H9 (cell line): ENCODE results near the gene PLXNA2. TPM values are rescaled to one million over a fixed set of nuclear protein-coding genes. Genes with fewer than 3 reads are reported as not detected.

ENCODE experiments used
- DNase-seq: peaks from one replicate; pipeline ENCODE4 v3.0.0-alpha.2; 2017
- H2AFZ ChIP-seq: one replicate; pipeline ENCODE4 v1.6.1; 2013; ENCODE audit warnings: mild to moderate bottlenecking, low read length, control low read depth, moderate library complexity
- H2AK5ac ChIP-seq: 2 replicates; pipeline ENCODE4 v1.6.1; 2013; ENCODE audit warnings: low read length, control low read depth, mixed read lengths; ENCODE audit not compliant: insufficient read length
- H2BK120ac ChIP-seq: one replicate; pipeline ENCODE4 v1.6.1; 2013; ENCODE audit warnings: low read depth, mild to moderate bottlenecking, low read length, control low read depth, inconsistent platforms; ENCODE audit not compliant: poor library complexity, severe bottlenecking
- H2BK12ac ChIP-seq: 2 replicates; pipeline ENCODE4 v1.6.1; 2013; ENCODE audit warnings: low read length, control low read depth, mixed read lengths, low read depth; ENCODE audit not compliant: insufficient read length
- H2BK15ac ChIP-seq: 2 replicates; pipeline ENCODE4 v1.6.1; 2013; ENCODE audit warnings: low read depth, low read length, control low read depth
- H2BK20ac ChIP-seq: one replicate; pipeline ENCODE4 v1.6.1; 2013; ENCODE audit warnings: low read depth, mild to moderate bottlenecking, low read length, control low read depth, inconsistent platforms; ENCODE audit not compliant: poor library complexity, severe bottlenecking
- H2BK5ac ChIP-seq: 2 replicates; pipeline ENCODE4 v1.6.1; 2013; ENCODE audit warnings: low read length, control low read depth, mixed read lengths; ENCODE audit not compliant: insufficient read length
- H3K14ac ChIP-seq: 2 replicates; pipeline ENCODE4 v1.6.1; 2013; ENCODE audit warnings: low read length, control low read depth; ENCODE audit not compliant: insufficient read depth
- H3K18ac ChIP-seq: 2 replicates; pipeline ENCODE4 v1.6.1; 2013; ENCODE audit warnings: low read depth, mild to moderate bottlenecking, mixed read lengths, low read length, control low read depth; ENCODE audit not compliant: insufficient read length
- H3K23ac ChIP-seq: 2 replicates; pipeline ENCODE4 v1.6.1; 2013; ENCODE audit warnings: low read length, control low read depth, mixed read lengths, low read depth; ENCODE audit not compliant: insufficient read length
- H3K23me2 ChIP-seq: 2 replicates; pipeline ENCODE4 v1.6.1; 2013; ENCODE audit warnings: low read depth, mild to moderate bottlenecking, mixed read lengths, low read length, control low read depth; ENCODE audit not compliant: insufficient read length, poor library complexity, severe bottlenecking
- H3K27ac ChIP-seq: 2 replicates; pipeline ENCODE4 v1.5.1; 2013; ENCODE audit warnings: low read length, control low read depth, mixed read lengths, low read depth; ENCODE audit not compliant: insufficient read length
- H3K27me3 ChIP-seq: 2 replicates; pipeline ENCODE4 v1.6.1; 2013; ENCODE audit warnings: low read length, control low read depth, inconsistent platforms; ENCODE audit not compliant: insufficient read depth
- H3K4ac ChIP-seq: 2 replicates; pipeline ENCODE4 v1.6.1; 2013; ENCODE audit warnings: low read depth, mild to moderate bottlenecking, control low read depth, inconsistent platforms, low read length, moderate library complexity
- H3K4me1 ChIP-seq: 2 replicates; pipeline ENCODE4 v1.6.1; 2013; ENCODE audit warnings: low read length, control low read depth, inconsistent platforms; ENCODE audit not compliant: insufficient read depth
- H3K4me2 ChIP-seq: 2 replicates; pipeline ENCODE4 v1.6.1; 2013; ENCODE audit warnings: low read length, control low read depth, mixed read lengths; ENCODE audit not compliant: insufficient read length, insufficient read depth
- H3K56ac ChIP-seq: 2 replicates; pipeline ENCODE4 v1.6.1; 2013; ENCODE audit warnings: low read depth, mild to moderate bottlenecking, mixed read lengths, low read length, control low read depth; ENCODE audit not compliant: insufficient read length
- H3K79me1 ChIP-seq: 2 replicates; pipeline ENCODE4 v1.6.1; 2013; ENCODE audit warnings: low read depth, mild to moderate bottlenecking, moderate library complexity, low read length, control low read depth, inconsistent platforms; ENCODE audit not compliant: insufficient read depth, poor library complexity, severe bottlenecking
- H3K79me2 ChIP-seq: 2 replicates; pipeline ENCODE4 v1.6.1; 2013; ENCODE audit warnings: low read length, control low read depth, inconsistent platforms; ENCODE audit not compliant: insufficient read depth
- H3K9ac ChIP-seq: 2 replicates; pipeline ENCODE4 v1.6.1; 2013; ENCODE audit warnings: low read length, control low read depth, mixed read lengths; ENCODE audit not compliant: insufficient read length; ENCODE audit errors: extremely low read depth
- H3K9me3 ChIP-seq: one replicate; pipeline ENCODE4 v1.6.1; 2013; ENCODE audit warnings: low read depth, low read length, inconsistent platforms; ENCODE audit not compliant: control insufficient read depth
- H3T11ph ChIP-seq: one replicate; pipeline ENCODE4 v1.6.1; 2013; ENCODE audit warnings: mild to moderate bottlenecking, low read length, control low read depth, inconsistent platforms
- H4K20me1 ChIP-seq: one replicate; pipeline ENCODE4 v1.6.1; 2013; ENCODE audit not compliant: control insufficient read depth, insufficient read length, insufficient read depth
- H4K5ac ChIP-seq: 2 replicates; pipeline ENCODE4 v1.6.1; 2013; ENCODE audit warnings: low read depth, mild to moderate bottlenecking, mixed read lengths, low read length, control low read depth; ENCODE audit not compliant: insufficient read length
- H4K8ac ChIP-seq: replicated peaks from 2 replicates; pipeline ENCODE4 v1.6.1; 2013; ENCODE audit warnings: low read length, control low read depth, mixed read lengths, low read depth; ENCODE audit not compliant: insufficient read length
- H4K91ac ChIP-seq: 2 replicates; pipeline ENCODE4 v1.6.1; 2013; ENCODE audit warnings: low read depth, mild to moderate bottlenecking, moderate library complexity, mixed read lengths, low read length, control low read depth; ENCODE audit not compliant: insufficient read length
- H3K27ac Mint-ChIP-seq, 3 experiments: 2 replicates in 2 of 3; 3 replicates in 1 of 3; pipeline ENCODE4 v1.8.0; 2020 to 2021; ENCODE audit warnings: mixed read lengths in 3 of 3, mild to moderate bottlenecking in 1 of 3, moderate library complexity in 1 of 3
- H3K27me3 Mint-ChIP-seq: 2 replicates; pipeline ENCODE4 v1.8.0; 2021; ENCODE audit warnings: low read depth, mild to moderate bottlenecking, moderate library complexity, mixed read lengths
- H3K36me3 Mint-ChIP-seq, 3 experiments: 2 replicates in 2 of 3; 3 replicates in 1 of 3; pipeline ENCODE4 v1.8.0; 2020 to 2021; ENCODE audit warnings: low read depth in 3 of 3, mixed read lengths in 3 of 3; ENCODE audit not compliant: insufficient read depth in 1 of 3
- H3K4me1 Mint-ChIP-seq, 2 experiments: 2 replicates each; pipeline ENCODE4 v1.8.0; 2020; ENCODE audit warnings: mixed read lengths in 2 of 2
- H3K4me3 Mint-ChIP-seq, 2 experiments: 2 replicates in 1 of 2; 3 replicates in 1 of 2; pipeline ENCODE4 v1.8.0; 2020 to 2021; ENCODE audit warnings: mild to moderate bottlenecking in 2 of 2, mixed read lengths in 2 of 2, moderate library complexity in 1 of 2
- H3K9me3 Mint-ChIP-seq, 2 experiments: 2 replicates in 1 of 2; 3 replicates in 1 of 2; pipeline ENCODE4 v1.8.0; 2020; ENCODE audit warnings: mild to moderate bottlenecking in 2 of 2, mixed read lengths in 2 of 2, moderate library complexity in 1 of 2
- CTCF ChIP-seq: fragments of 200-600 bp; sonication (generic); conservative IDR thresholded peaks from 3 replicates; pipeline ENCODE4 v1.8.0; 2021; ENCODE audit warnings: antibody characterized with exemption, mild to moderate bottlenecking
- total RNA-seq: library from RNA; stranded (reverse); gene quantifications from 2 replicates; pipeline ENCODE4 v1.2.1, GENCODE V29; 2021

Gene PLXNA2
- total RNA-seq, 1 experiment from 2014 or later = 0.57 TPM

GRCh38 chr1:208215393-208215792, 28.8 kb downstream of the PLXNA2 start:
- no peak overlapping the region for H3K27ac Mint-ChIP-seq

More at GRCh38 chr1:208215393-208215792, 28.8 kb downstream of the PLXNA2 start:
- Histone ChIP-seq H3K9me3 (no peaks in the 10 kb centered on the region), H2BK120ac (no peak overlapping the region), H3K56ac (no peak overlapping the region), H3K23me2 (no peaks in the 10 kb centered on the region), H3K79me2 (no peaks in the 10 kb centered on the region), H4K5ac (no peak overlapping the region), H3K9ac (no peak overlapping the region), H2BK15ac (no peak overlapping the region), H3K4me2 (no peak overlapping the region), H4K91ac (no peak overlapping the region), H3K27ac (no peak overlapping the region), H3K4ac (no peak overlapping the region), H2BK20ac (no peak overlapping the region), H2BK12ac (no peak overlapping the region), H3K18ac (no peak overlapping the region), H2AK5ac (no peak overlapping the region), H2BK5ac (no peak overlapping the region), H4K20me1 (no peaks in the 10 kb centered on the region), H3K23ac (no peak overlapping the region), H2AFZ (no peak overlapping the region), H3K27me3 (no peaks in the 10 kb centered on the region), H4K8ac (no peak overlapping the region), H3T11ph (no peak overlapping the region), H3K79me1 (no peaks in the 10 kb centered on the region), H3K4me1 (no peaks in the 10 kb centered on the region), H3K14ac (no peak overlapping the region)
- TF ChIP-seq CTCF = no peak
- Mint-ChIP-seq H3K36me3 (no peaks in the 10 kb centered on the region), H3K4me1 (peaks cover 5 to 12% of the 10 kb centered on the region in 2 experiments; a peak in 3 of 4 replicates), H3K27me3 (peaks cover 5% of the 10 kb centered on the region; the same call in 1 of the 2 replicates), H3K9me3 (no peaks in the 10 kb centered on the region; a peak in 1 of 5 replicates), H3K4me3 (no peak overlapping the region)
- no peak for DNase-seq
